ENCODE data around the gene SLC50A1.
A peak's percentile ranks its signal among the peaks of the same experiment; 100 is the strongest.

The SLC50A1 gene, protein sequence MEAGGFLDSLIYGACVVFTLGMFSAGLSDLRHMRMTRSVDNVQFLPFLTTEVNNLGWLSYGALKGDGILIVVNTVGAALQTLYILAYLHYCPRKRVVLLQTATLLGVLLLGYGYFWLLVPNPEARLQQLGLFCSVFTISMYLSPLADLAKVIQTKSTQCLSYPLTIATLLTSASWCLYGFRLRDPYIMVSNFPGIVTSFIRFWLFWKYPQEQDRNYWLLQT

DNA sequence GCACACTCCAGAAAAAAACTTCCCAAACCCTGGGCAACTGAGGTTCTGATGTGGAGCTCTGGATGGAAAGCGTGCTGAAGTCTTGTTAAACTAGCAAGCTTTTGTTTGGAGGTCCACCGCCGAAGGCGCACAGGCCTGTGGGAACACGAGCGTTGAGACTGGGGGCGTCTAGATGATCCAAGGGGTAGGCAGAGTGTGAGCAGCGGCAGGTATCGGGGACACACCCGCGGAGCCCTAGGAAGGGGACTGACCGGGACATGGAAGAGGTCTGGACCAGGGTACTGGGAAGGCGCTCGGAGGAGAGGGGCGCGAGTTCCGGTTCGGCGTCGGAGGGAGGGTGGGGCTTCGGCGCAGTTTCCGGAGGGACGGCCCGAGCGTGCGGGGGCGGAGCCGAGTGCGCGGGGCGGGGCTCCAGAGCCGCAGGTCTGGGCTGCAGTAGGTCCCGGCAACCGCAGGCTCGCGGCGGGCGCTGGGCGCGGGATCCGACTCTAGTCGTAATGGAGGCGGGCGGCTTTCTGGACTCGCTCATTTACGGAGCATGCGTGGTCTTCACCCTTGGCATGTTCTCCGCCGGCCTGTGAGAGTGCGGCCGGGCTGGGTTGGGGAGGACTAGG lies at the start of gene SLC50A1:
TSS of gene SLC50A1 (plus strand) at position 438 of the 614 bp plus-strand sequence. CDS start at position 498, 60 bp downstream.
- DNase-seq (ENCODE audit: low read depth in 2 of 2): peak; percentile 92 to 97
- TF ChIP-seq, protein P1, sequence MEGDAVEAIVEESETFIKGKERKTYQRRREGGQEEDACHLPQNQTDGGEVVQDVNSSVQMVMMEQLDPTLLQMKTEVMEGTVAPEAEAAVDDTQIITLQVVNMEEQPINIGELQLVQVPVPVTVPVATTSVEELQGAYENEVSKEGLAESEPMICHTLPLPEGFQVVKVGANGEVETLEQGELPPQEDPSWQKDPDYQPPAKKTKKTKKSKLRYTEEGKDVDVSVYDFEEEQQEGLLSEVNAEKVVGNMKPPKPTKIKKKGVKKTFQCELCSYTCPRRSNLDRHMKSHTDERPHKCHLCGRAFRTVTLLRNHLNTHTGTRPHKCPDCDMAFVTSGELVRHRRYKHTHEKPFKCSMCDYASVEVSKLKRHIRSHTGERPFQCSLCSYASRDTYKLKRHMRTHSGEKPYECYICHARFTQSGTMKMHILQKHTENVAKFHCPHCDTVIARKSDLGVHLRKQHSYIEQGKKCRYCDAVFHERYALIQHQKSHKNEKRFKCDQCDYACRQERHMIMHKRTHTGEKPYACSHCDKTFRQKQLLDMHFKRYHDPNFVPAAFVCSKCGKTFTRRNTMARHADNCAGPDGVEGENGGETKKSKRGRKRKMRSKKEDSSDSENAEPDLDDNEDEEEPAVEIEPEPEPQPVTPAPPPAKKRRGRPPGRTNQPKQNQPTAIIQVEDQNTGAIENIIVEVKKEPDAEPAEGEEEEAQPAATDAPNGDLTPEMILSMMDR (IDR thresholded peaks at IDR 0.05; ENCODE audit: low read depth, low read length): no peak
- peak within 1 kb of the TSS; percentile 75 to 79 for H3K4me3 ChIP-seq (replicated peaks in 1 of 2; ENCODE audit: low read depth in 2 of 2, low read length in 2 of 2)

DNA sequence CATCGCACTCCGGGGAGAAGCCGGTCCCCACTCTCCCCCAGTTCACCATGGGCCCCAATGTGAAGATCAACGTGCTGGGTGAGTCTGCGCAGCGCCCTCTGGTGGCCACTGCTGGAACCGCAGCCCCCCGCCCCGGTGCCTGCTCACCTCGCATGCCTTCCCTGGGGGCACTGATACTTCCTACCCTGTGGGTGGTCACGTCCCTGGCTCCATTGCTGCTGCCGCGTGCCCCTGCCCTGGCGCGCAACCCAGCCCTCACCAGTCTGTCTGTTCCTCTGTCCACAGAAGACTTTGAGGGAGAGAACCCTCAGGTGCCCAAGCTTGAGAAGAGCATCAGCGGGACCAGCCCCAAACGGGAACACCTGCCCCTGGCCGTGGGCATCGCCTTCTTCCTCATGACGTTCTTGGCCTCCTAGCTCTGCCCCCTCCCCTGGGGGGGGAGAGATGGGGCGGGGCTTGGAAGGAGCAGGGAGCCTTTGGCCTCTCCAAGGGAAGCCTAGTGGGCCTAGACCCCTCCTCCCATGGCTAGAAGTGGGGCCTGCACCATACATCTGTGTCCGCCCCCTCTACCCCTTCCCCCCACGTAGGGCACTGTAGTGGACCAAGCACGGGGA lies 49.4 kb upstream of the SLC50A1 start:
- DNase-seq (ENCODE audit: low read depth in 2 of 2): peak; percentile 53 to 54
- TF ChIP-seq, protein P1 (IDR thresholded peaks at IDR 0.05; ENCODE audit: low read depth, low read length): peak; percentile 94

DNA sequence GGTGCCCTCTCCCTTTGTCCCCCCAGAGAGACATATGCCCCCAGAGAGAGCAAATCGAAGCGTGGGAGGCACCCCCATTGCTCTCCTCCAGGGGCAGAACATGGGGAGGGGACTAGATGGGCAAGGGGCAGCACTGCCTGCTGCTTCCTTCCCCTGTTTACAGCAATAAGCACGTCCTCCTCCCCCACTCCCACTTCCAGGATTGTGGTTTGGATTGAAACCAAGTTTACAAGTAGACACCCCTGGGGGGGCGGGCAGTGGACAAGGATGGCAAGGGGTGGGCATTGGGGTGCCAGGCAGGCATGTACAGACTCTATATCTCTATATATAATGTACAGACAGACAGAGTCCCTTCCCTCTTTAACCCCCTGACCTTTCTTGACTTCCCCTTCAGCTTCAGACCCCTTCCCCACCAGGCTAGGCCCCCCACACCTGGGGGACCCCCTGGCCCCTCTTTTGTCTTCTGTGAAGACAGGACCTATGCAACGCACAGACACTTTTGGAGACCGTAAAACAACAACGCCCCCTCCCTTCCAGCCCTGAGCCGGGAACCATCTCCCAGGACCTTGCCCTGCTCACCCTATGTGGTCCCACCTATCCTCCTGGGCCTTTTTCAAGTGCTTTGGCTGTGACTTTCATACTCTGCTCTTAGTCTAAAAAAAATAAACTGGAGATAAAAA lies 48.7 kb upstream of the SLC50A1 start:
- TF ChIP-seq, protein P1 (IDR thresholded peaks at IDR 0.05; ENCODE audit: low read depth, low read length): no peak
- DNase-seq (ENCODE audit: low read depth in 2 of 2): no peak
- no peak overlapping the region for H3K4me3 ChIP-seq (replicated peaks in 1 of 2; ENCODE audit: low read depth in 2 of 2, low read length in 2 of 2)

More for the DNA sequence above, 49.4 kb upstream of the SLC50A1 start:
- H3K4me3 ChIP-seq (replicated peaks in 1 of 2; ENCODE audit: low read depth in 2 of 2, low read length in 2 of 2): no peak overlapping the region

DNA sequence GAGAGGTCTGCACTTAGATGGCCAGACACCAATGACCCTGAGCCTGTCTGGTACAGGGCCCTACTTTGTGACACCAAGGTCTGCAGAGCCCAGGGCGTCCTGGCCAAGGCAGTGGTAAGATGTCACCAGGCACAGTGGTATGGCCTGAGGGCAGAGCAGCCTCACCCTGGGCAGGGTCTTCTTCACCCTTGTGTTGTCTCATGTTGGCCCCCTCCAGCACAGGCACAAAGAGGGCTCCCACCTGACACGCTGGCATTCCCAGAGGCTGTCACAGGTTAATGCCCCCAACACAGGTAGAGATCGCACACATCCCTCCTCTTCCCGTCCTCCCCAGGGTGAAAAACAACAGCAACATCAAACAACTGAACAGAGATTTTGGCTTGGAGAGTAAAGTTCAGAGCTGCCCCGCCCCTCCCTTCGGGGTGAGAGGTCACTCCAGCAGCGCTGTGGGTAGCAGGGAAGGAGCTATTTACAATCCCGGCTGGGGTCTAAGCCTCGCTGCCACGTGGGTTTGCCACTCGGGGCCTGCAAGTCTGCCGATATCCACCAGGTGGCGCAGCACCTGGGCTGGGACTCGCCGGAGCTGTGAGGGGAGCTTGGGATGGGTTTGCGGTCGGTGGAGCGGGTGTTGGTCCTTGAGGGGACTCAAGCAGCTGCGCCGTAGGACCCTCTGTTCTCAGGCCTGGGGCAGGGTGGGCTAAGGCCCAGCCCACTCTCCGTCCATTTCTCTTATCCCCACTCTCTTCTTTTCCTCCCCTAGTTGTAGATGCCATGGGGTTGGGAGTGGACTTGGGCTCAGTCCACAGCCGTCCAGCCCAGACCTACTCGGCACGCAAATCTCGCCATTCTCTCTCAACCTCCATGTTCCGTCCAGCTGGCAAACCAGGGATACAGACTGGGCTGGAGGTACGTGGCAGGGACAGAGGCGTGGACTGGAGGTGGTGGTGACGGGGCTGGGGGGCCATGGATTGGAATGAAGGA lies 44.3 kb upstream of the SLC50A1 start:
- TF ChIP-seq, protein P1 (IDR thresholded peaks at IDR 0.05; ENCODE audit: low read depth, low read length): peak; percentile 99
- H3K4me3 ChIP-seq (replicated peaks in 1 of 2; ENCODE audit: low read depth in 2 of 2, low read length in 2 of 2): peak overlapping the region in 1 of 2 donors; percentile 8
- DNase-seq (ENCODE audit: low read depth in 2 of 2): peak; percentile 71 to 75

DNA sequence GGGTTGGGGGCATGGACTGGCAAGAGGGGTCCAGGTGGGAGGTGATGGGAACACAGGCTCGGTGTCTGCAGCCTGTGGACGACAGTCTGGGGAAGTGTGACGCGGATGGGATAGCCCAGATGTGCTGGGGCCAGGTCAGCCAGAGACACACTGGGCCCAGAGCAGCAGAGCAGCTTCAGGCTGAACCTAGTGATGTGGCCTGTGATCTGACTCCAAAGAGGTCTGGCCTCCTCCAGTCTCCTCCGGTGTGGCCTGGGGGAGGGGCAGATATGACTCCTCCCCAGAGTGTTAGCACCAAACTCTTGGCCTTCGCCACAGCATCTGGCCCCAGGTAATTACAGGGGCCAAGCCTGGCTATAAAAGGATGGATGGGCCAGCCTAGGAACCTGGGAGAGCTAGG lies 43.5 kb upstream of the SLC50A1 start:
- H3K4me3 ChIP-seq (replicated peaks in 1 of 2; ENCODE audit: low read depth in 2 of 2, low read length in 2 of 2): no peak overlapping the region
- TF ChIP-seq, protein P1 (IDR thresholded peaks at IDR 0.05; ENCODE audit: low read depth, low read length): no peak
- no peak for DNase-seq (ENCODE audit: low read depth in 2 of 2)

DNA sequence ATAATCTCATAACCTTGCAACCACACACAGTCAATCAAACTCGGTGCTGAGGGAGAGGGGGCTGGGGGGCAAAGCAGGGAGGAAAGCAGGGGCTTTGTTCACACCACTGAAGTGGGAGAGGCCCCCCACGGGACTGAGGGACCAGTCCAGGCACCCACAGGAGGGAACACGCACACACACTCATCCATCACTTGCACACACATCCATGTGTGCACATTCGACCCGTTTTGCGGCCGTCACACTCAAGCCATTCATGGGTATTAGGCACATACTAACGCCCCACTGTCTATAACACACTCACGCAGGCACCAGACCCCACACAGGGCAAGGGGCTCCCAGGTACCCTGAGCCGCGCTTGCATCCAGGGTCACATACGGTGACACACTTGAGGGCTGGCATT lies 43.0 kb upstream of the SLC50A1 start:
- no peak for DNase-seq (ENCODE audit: low read depth in 2 of 2)
- TF ChIP-seq, protein P1 (IDR thresholded peaks at IDR 0.05; ENCODE audit: low read depth, low read length): no peak

More for the DNA sequence above, 43.0 kb upstream of the SLC50A1 start:
- no peak overlapping the region for H3K4me3 ChIP-seq (replicated peaks in 1 of 2; ENCODE audit: low read depth in 2 of 2, low read length in 2 of 2)

All from cardiac fibroblast (primary cell).